B cell (primary cell): Measurements from ENCODE around the gene SLC4A8. TPM values are rescaled to one million over a fixed set of nuclear protein-coding genes. Genes with fewer than 3 reads are reported as not detected.

Source experiments
- ATAC-seq: fragments of 200-7000 bp; cut with Tn5 transposase; one replicate; pipeline ENCODE4 v1.10.0; 2021; ENCODE audit warnings: low read depth, mild to moderate bottlenecking, moderate number of reproducible peaks, moderate library complexity
- CTCF ChIA-PET: fragments of 350-600 bp; sonication (Branson Sonifier 250); formaldehyde crosslinking; loops from one replicate; lab custom pipeline; 2021; ENCODE audit warnings: antibody characterized with exemption, inconsistent platforms; lab: Charles Lee
- POLR2A ChIA-PET: fragments of 350-600 bp; sonication (Branson Sonifier 250); formaldehyde crosslinking; loops from one replicate; lab custom pipeline; 2021; ENCODE audit warnings: antibody characterized with exemption; lab: Charles Lee
- DNase-seq: peaks from one replicate; pipeline ENCODE4 v3.0.0; 2013
- H2AFZ ChIP-seq: 2 replicates; pipeline ENCODE4 v1.6.1; 2012; ENCODE audit warnings: mild to moderate bottlenecking, low read depth, low read length; ENCODE audit not compliant: insufficient read depth, poor library complexity, severe bottlenecking
- H3K27ac ChIP-seq, 2 donors: 1 replicate in 1 of 2; 2 replicates in 1 of 2; pipeline ENCODE4 v1.5.1; 2012 to 2013; ENCODE audit warnings: low read length in 2 of 2, mild to moderate bottlenecking in 2 of 2, moderate library complexity in 1 of 2
- H3K27me3 ChIP-seq, 4 experiments: fragments of 200-600 bp in 1 of 4; sonication (generic) in 1 of 4; replicated peaks in 1 of 4; 1 replicate in 2 of 4; 2 replicates in 2 of 4; pipeline versions ENCODE4 v1.6.1 to v1.7.0; 2013 to 2016; ENCODE audit warnings: low read length in 3 of 4, mild to moderate bottlenecking in 2 of 4, mixed read lengths in 1 of 4, moderate library complexity in 1 of 4; ENCODE audit not compliant: insufficient read depth in 4 of 4, control insufficient read depth in 3 of 4; ENCODE audit errors: control extremely low read depth in 1 of 4
- H3K36me3 ChIP-seq, 2 experiments: replicated peaks in 1 of 2; 1 replicate in 1 of 2; 2 replicates in 1 of 2; pipeline versions ENCODE4 v1.6.1 to v1.7.1; 2013; ENCODE audit warnings: low read length in 1 of 2; ENCODE audit not compliant: insufficient read depth in 2 of 2, control insufficient read depth in 1 of 2; ENCODE audit errors: control extremely low read depth in 1 of 2, extremely low read depth in 1 of 2
- H3K4me1 ChIP-seq, 2 donors: fragments of 200-600 bp in 1 of 2; sonication (generic) in 1 of 2; 1 replicate in 1 of 2; 2 replicates in 1 of 2; pipeline versions ENCODE4 v1.5.1 to v1.6.1; 2013 to 2017; ENCODE audit warnings: low read length in 2 of 2; ENCODE audit not compliant: control insufficient read depth in 2 of 2, insufficient read depth in 2 of 2
- H3K4me2 ChIP-seq: replicated peaks from 2 replicates; pipeline ENCODE3; 2012; ENCODE audit warnings: mild to moderate bottlenecking, low read depth, low read length; ENCODE audit not compliant: poor library complexity, severe bottlenecking
- H3K4me3 ChIP-seq, 5 experiments: fragments of 200-600 bp in 1 of 5; sonication (generic) in 1 of 5; 1 replicate in 3 of 5; 2 replicates in 2 of 5; pipeline versions ENCODE4 v1.5.1 to v1.7.0; 2011 to 2016; ENCODE audit warnings: low read length in 4 of 5, mild to moderate bottlenecking in 4 of 5, low read depth in 2 of 5, control low read depth in 1 of 5, moderate library complexity in 1 of 5; ENCODE audit not compliant: insufficient read depth in 1 of 5; ENCODE audit errors: control extremely low read depth in 1 of 5, extremely low read depth in 1 of 5
- H3K79me2 ChIP-seq: fragments of 200-600 bp; sonication (generic); one replicate; pipeline ENCODE4 v1.6.0; 2016; ENCODE audit warnings: low read length; ENCODE audit not compliant: control insufficient read depth, insufficient read depth
- H3K9ac ChIP-seq: fragments of 200-600 bp; sonication (generic); 2 replicates; pipeline ENCODE4 v1.6.1; 2017; ENCODE audit warnings: mild to moderate bottlenecking, low read length, moderate library complexity
- H3K9me3 ChIP-seq, 3 donors: one replicate each; pipeline versions ENCODE4 v1.6.1 to v1.7.1; 2013; ENCODE audit warnings: low read length in 2 of 3; ENCODE audit not compliant: control insufficient read depth in 2 of 3, insufficient read depth in 1 of 3; ENCODE audit errors: control extremely low read depth in 1 of 3
- H4K20me1 ChIP-seq: 2 replicates; pipeline ENCODE4 v1.6.0; 2012; ENCODE audit warnings: mild to moderate bottlenecking, low read length; ENCODE audit not compliant: insufficient read depth, control insufficient read depth, poor library complexity, severe bottlenecking
- H3K27ac Mint-ChIP-seq: one replicate; pipeline ENCODE4 v1.8.0; 2021; ENCODE audit warnings: mixed read lengths
- H3K27me3 Mint-ChIP-seq: one replicate; pipeline ENCODE4 v1.8.0; 2021; ENCODE audit warnings: mixed read lengths
- H3K4me1 Mint-ChIP-seq: one replicate; pipeline ENCODE4 v1.8.0; 2021; ENCODE audit warnings: mixed read lengths
- H3K4me3 Mint-ChIP-seq: one replicate; pipeline ENCODE4 v1.8.0; 2021; ENCODE audit warnings: mixed read lengths
- H3K9me3 Mint-ChIP-seq: one replicate; pipeline ENCODE4 v1.8.0; 2022; ENCODE audit warnings: mixed read lengths; ENCODE audit not compliant: insufficient read depth
- CTCF ChIP-seq: fragments of 200-600 bp; IDR thresholded peaks from one replicate; pipeline ENCODE4 v1.8.0; 2022; ENCODE audit warnings: antibody characterized with exemption, mild to moderate bottlenecking
- EZH2 ChIP-seq: IDR thresholded peaks from 2 replicates; pipeline ENCODE4 v1.6.1; 2012; ENCODE audit warnings: borderline replicate concordance, low read depth, mild to moderate bottlenecking, moderate library complexity, low read length; ENCODE audit not compliant: insufficient read depth, poor library complexity, severe bottlenecking
- WGBS: methylation state at CpG from one replicate; pipeline ENCODE4 v1.1.5; 2013; ENCODE audit warnings: missing lambda C conversion rate; ENCODE audit not compliant: insufficient coverage; 5-methylcytosine and 5-hydroxymethylcytosine counted together
- intact Hi-C: fragments of 100-400 bp; cut with micrococcal nuclease; formaldehyde crosslinking; loops from one replicate; pipeline ENCODE4 v1.10.0; 2022
- polyA plus RNA-seq: library from polyadenylated mRNA; depleted of rRNA; stranded (reverse); fragments of >200 nt; gene quantifications from 2 replicates; pipeline ENCODE4 v1.2.3, GENCODE V29; 2012
- total RNA-seq, 2 donors: library from RNA; stranded (reverse); fragments of 120-200 nt in 1 of 2; gene quantifications; 1 replicate in 1 of 2; 2 replicates in 1 of 2; pipeline versions ENCODE4 v1.2.3 to v1.2.4, GENCODE V29; 2013 to 2022

Gene SLC4A8
- total and polyA plus RNA-seq, 2 donors (not counting 1 experiment from before 2014, with no cell fraction given): 3.1 to 3.2 TPM

- no peaks in the 10 kb centered on the region for H3K9me3 Mint-ChIP-seq
- CTCF ChIA-PET: no interaction called here
These were observed 12.8 kb downstream of the SLC4A8 start for GRCh38 chr12:51437431-51437830.

GRCh38 chr12:51439330-51439729 lies 14.7 kb downstream of the SLC4A8 start:
- H3K9me3 Mint-ChIP-seq: no peaks in the 10 kb centered on the region
- Histone ChIP-seq H3K36me3 (no peaks in the 10 kb centered on the region), H2AFZ (no peak overlapping the region), H3K27me3 (no peaks in the 10 kb centered on the region), H3K27ac (no peak overlapping the region), H3K4me3 (no peak overlapping the region), H3K4me2 (no peak overlapping the region), H4K20me1 (no peaks in the 10 kb centered on the region), H3K9me3 (no peaks in the 10 kb centered on the region), H3K4me1 (peaks cover 0 to 3% of the 10 kb centered on the region in 2 donors), H3K9ac (no peak overlapping the region), H3K79me2 (no peaks in the 10 kb centered on the region)
- H3K27ac Mint-ChIP-seq: no peak overlapping the region
- WGBS: 100% methylated on average over 2 of the region's 2 CpGs
- DNase-seq (no peak), ATAC-seq (no peak)
- H3K4me1 Mint-ChIP-seq: peaks cover 5% of the 10 kb centered on the region
- H3K4me3 Mint-ChIP-seq: no peak overlapping the region
- intact Hi-C loops: no loop called here
- ChIA-PET POLR2A (no interaction called here), CTCF (no interaction called here)
- H3K27me3 Mint-ChIP-seq: no peaks in the 10 kb centered on the region
- TF ChIP-seq EZH2 (no peak), CTCF (no peak)

More at GRCh38 chr12:51437431-51437830, 12.8 kb downstream of the SLC4A8 start:
- H3K4me2 ChIP-seq: no peak overlapping the region
- ATAC-seq (no peak), DNase-seq (no peak)
- H3K9ac ChIP-seq: no peak overlapping the region
- no peak overlapping the region for H3K27ac ChIP-seq
- intact Hi-C loops: no loop called here
- 17% methylated on average over 1 of the region's 1 CpG for WGBS
- no peaks in the 10 kb centered on the region for H3K9me3 ChIP-seq
- H3K79me2 ChIP-seq: no peaks in the 10 kb centered on the region
- Mint-ChIP-seq H3K27ac (no peak overlapping the region), H3K27me3 (no peaks in the 10 kb centered on the region), H3K4me3 (no peak overlapping the region), H3K4me1 (peaks cover 11% of the 10 kb centered on the region)
- no peaks in the 10 kb centered on the region for H3K27me3 ChIP-seq
- H3K36me3 ChIP-seq: no peaks in the 10 kb centered on the region
- H3K4me3 ChIP-seq: no peak overlapping the region
- POLR2A ChIA-PET: no interaction called here
- no peak overlapping the region for H2AFZ ChIP-seq
- H3K4me1 ChIP-seq: peaks cover 0 to 7% of the 10 kb centered on the region in 2 donors
- TF ChIP-seq EZH2: no peak
- no peak for TF ChIP-seq CTCF
- H4K20me1 ChIP-seq: no peaks in the 10 kb centered on the region
